Urinary bladder (tissue), 4 donors: ENCODE measurements around the gene SLC30A10. TPM values are rescaled to one million over a fixed set of nuclear protein-coding genes. Genes with fewer than 3 reads are reported as not detected.
A peak's percentile ranks its signal among the peaks of the same experiment; 100 is the strongest.
"Not testable (repeated sequence)": the region's sequence is repeated elsewhere in the genome, so short reads cannot be mapped to it uniquely, and the experiment has no call there.

ENCODE experiments used
- DNase-seq: peaks from one replicate; pipeline ENCODE4 v3.0.0-alpha.2; 2015; ENCODE audit errors: extremely low spot score
- H3K27ac ChIP-seq: one replicate; pipeline ENCODE4 v1.5.1; 2013; ENCODE audit warnings: low read depth, mild to moderate bottlenecking, moderate library complexity
- H3K36me3 ChIP-seq: one replicate; pipeline ENCODE4 v1.6.1; 2013; ENCODE audit warnings: mild to moderate bottlenecking, moderate library complexity; ENCODE audit not compliant: insufficient read depth
- H3K4me1 ChIP-seq: one replicate; pipeline ENCODE4 v1.6.1; 2013; ENCODE audit warnings: mild to moderate bottlenecking, moderate library complexity; ENCODE audit not compliant: insufficient read depth
- H3K4me3 ChIP-seq: one replicate; pipeline ENCODE4 v1.5.1; 2013; ENCODE audit warnings: low read depth, low read length
- WGBS: extraction: QIAGEN DNeasy Blood & Tissue Kit; methylation state at CpG from one replicate; pipeline ENCODE4 v1.1.7; 2013; 5-methylcytosine and 5-hydroxymethylcytosine counted together
- polyA plus RNA-seq: library from polyadenylated mRNA; stranded (reverse); fragments of 200-250 nt; gene quantifications from one replicate; pipeline ENCODE4 v1.2.3, GENCODE V29; 2013
- total RNA-seq: library from RNA; depleted of rRNA; stranded (reverse); fragments of >200 nt; gene quantifications from one replicate; pipeline ENCODE4 v1.2.3, GENCODE V29; 2014
- donor health status: healthy with polysubstance abuse.
- donor health status: healthy.

SLC30A10 gene
- total RNA-seq (1.4 TPM), polyA plus RNA-seq (not detected)

GRCh38 chr1:219927956-219928790, at the start of gene SLC30A10:
SLC30A10 (minus strand) TSS chr1:219928557; CDS start chr1:219928440, 117 bp downstream.
- no peaks in the 10 kb centered on the region for H3K36me3 ChIP-seq
- no peak within 1 kb of the TSS for H3K27ac ChIP-seq
- peaks cover 2% of the 10 kb centered on the region for H3K4me1 ChIP-seq
- peak within 1 kb of the TSS; percentile 30 for H3K4me3 ChIP-seq
- DNase-seq: peak; percentile 5
- under 1% methylated on average over 91 of the region's 91 CpGs for WGBS

GRCh38 chr1:219973213-219973612, 44.9 kb upstream of the SLC30A10 start:
- no peak overlapping the region for H3K27ac ChIP-seq
- 81% methylated on average over 3 of the region's 3 CpGs for WGBS
- H3K36me3 ChIP-seq: no peaks in the 10 kb centered on the region
- H3K4me1 ChIP-seq: no peaks in the 10 kb centered on the region
- DNase-seq: no peak
- H3K4me3 ChIP-seq: no peak overlapping the region

GRCh38 chr1:219967361-219967760, 39.0 kb upstream of the SLC30A10 start:
- WGBS: 88% methylated on average over 4 of the region's 4 CpGs
- no peak overlapping the region for H3K4me3 ChIP-seq
- no peaks in the 10 kb centered on the region for H3K36me3 ChIP-seq
- DNase-seq: no peak
- no peaks in the 10 kb centered on the region for H3K4me1 ChIP-seq
- no peak overlapping the region for H3K27ac ChIP-seq

GRCh38 chr1:219966071-219966349, 37.7 kb upstream of the SLC30A10 start:
- no peak for DNase-seq
- H3K27ac ChIP-seq: no peak overlapping the region
- H3K4me1 ChIP-seq: no peaks in the 10 kb centered on the region
- WGBS: 86% methylated on average over 2 of the region's 2 CpGs
- H3K4me3 ChIP-seq: no peak overlapping the region
- no peaks in the 10 kb centered on the region for H3K36me3 ChIP-seq

- Histone ChIP-seq H3K4me1 (no peaks in the 10 kb centered on the region), H3K36me3 (no peaks in the 10 kb centered on the region), H3K4me3 (no peak overlapping the region), H3K27ac (no peak overlapping the region)
- DNase-seq: no peak
- 72% methylated on average over 6 of the region's 6 CpGs for WGBS
Measured at GRCh38 chr1:219965285-219966070, 37.1 kb upstream of the SLC30A10 start.

- Histone ChIP-seq H3K36me3 (no peaks in the 10 kb centered on the region), H3K4me3 (no peak overlapping the region), H3K4me1 (no peaks in the 10 kb centered on the region), H3K27ac (no peak overlapping the region)
- no peak for DNase-seq
- 83% methylated on average over 7 of the region's 7 CpGs for WGBS
Measured at GRCh38 chr1:219963432-219963831, 35.1 kb upstream of the SLC30A10 start.

GRCh38 chr1:219961684-219962083, 33.3 kb upstream of the SLC30A10 start:
- WGBS: 86% methylated on average over 3 of the region's 3 CpGs
- Histone ChIP-seq H3K4me3 (no peak overlapping the region), H3K36me3 (no peaks in the 10 kb centered on the region), H3K4me1 (no peaks in the 10 kb centered on the region), H3K27ac (no peak overlapping the region)
- DNase-seq: no peak

GRCh38 chr1:219959540-219960203, 31.3 kb upstream of the SLC30A10 start:
- 68% methylated on average over 3 of the region's 3 CpGs for WGBS
- no peak for DNase-seq
- Histone ChIP-seq H3K27ac (no peak overlapping the region), H3K4me3 (no peak overlapping the region), H3K4me1 (no peaks in the 10 kb centered on the region), H3K36me3 (no peaks in the 10 kb centered on the region)

- 69% methylated on average over 16 of the region's 16 CpGs for WGBS
- Histone ChIP-seq H3K4me1 (no peaks in the 10 kb centered on the region), H3K27ac (no peak overlapping the region), H3K4me3 (no peak overlapping the region), H3K36me3 (no peaks in the 10 kb centered on the region)
- DNase-seq: no peak
Measured at GRCh38 chr1:219958875-219959417, 30.6 kb upstream of the SLC30A10 start.

GRCh38 chr1:219954736-219955421, 26.5 kb upstream of the SLC30A10 start:
- Histone ChIP-seq H3K4me1 (no peaks in the 10 kb centered on the region), H3K27ac (no peak overlapping the region), H3K4me3 (no peak overlapping the region), H3K36me3 (no peaks in the 10 kb centered on the region)
- no peak for DNase-seq
- WGBS: 78% methylated on average over 11 of the region's 11 CpGs

- no peak overlapping the region for H3K4me3 ChIP-seq
- WGBS: 86% methylated on average over 6 of the region's 6 CpGs
- no peaks in the 10 kb centered on the region for H3K36me3 ChIP-seq
- no peak overlapping the region for H3K27ac ChIP-seq
- DNase-seq: no peak
- no peaks in the 10 kb centered on the region for H3K4me1 ChIP-seq
Measured at GRCh38 chr1:219954052-219954451, 25.7 kb upstream of the SLC30A10 start.

GRCh38 chr1:219952361-219952760, 24.0 kb upstream of the SLC30A10 start:
- Histone ChIP-seq H3K4me3 (no peak overlapping the region), H3K4me1 (no peaks in the 10 kb centered on the region), H3K27ac (no peak overlapping the region), H3K36me3 (no peaks in the 10 kb centered on the region)
- DNase-seq: no peak

GRCh38 chr1:219949227-219949626, 20.9 kb upstream of the SLC30A10 start:
- not testable (repeated sequence) for H3K36me3 ChIP-seq, H3K27ac ChIP-seq, H3K4me1 ChIP-seq, DNase-seq, H3K4me3 ChIP-seq
- 96% methylated on average over 3 of the region's 5 CpGs for WGBS
